HL-60 (cell line): Measurements from ENCODE around the gene SLC25A25.
"Not testable (repeated sequence)": the region's sequence is repeated elsewhere in the genome, so short reads cannot be mapped to it uniquely, and the experiment has no call there.

Experiments
- CTCF ChIP-seq: IDR thresholded peaks from one replicate; pipeline ENCODE4 v1.5.1; 2011; ENCODE audit warnings: low read length, control low read depth, inconsistent platforms; ENCODE audit not compliant: insufficient read depth
- REST ChIP-seq: IDR thresholded peaks from 2 replicates; pipeline ENCODE4 v1.6.1; 2012; ENCODE audit warnings: low read depth; ENCODE audit not compliant: insufficient replicate concordance

- TF ChIP-seq CTCF, REST: not testable (repeated sequence)
Measured at GRCh38 chr9:128129976-128130590, 62.1 kb downstream of the SLC25A25 start.
